Measurements from ENCODE around the gene KIAA1958.

KIAA1958 gene

DNA sequence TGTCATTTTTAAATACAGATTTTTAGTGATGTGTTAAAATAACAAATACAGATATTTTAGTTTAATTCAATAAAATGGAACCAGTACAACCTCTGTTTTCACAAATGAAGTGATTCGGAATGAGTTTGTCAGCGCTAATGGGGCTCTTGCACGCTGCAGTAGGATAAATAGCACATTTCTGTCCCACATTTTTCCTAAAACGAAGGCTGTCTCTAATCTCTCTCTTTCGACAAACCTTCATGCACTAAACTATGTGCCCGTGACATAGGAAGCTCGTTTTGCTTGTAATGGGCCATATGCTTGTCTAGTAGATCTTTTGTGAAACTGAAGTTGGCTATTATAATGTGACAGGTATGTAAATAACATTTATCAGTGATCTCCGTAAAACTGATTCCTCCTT is 130.7 kb downstream of the KIAA1958 start:
- H3K27ac ChIP-seq, result no peak overlapping the region
- DNase-seq, result no peak
- H3K36me3 ChIP-seq (replicated peaks), result no peaks in the 10 kb centered on the region
- H3K27me3 ChIP-seq (replicated peaks), result no peaks in the 10 kb centered on the region
- in situ Hi-C loops (cut with HindIII; ENCODE audit: low pct_ligation_motif_present, low sequenced_read_pairs), result no loop called here
- TF ChIP-seq, protein P1, sequence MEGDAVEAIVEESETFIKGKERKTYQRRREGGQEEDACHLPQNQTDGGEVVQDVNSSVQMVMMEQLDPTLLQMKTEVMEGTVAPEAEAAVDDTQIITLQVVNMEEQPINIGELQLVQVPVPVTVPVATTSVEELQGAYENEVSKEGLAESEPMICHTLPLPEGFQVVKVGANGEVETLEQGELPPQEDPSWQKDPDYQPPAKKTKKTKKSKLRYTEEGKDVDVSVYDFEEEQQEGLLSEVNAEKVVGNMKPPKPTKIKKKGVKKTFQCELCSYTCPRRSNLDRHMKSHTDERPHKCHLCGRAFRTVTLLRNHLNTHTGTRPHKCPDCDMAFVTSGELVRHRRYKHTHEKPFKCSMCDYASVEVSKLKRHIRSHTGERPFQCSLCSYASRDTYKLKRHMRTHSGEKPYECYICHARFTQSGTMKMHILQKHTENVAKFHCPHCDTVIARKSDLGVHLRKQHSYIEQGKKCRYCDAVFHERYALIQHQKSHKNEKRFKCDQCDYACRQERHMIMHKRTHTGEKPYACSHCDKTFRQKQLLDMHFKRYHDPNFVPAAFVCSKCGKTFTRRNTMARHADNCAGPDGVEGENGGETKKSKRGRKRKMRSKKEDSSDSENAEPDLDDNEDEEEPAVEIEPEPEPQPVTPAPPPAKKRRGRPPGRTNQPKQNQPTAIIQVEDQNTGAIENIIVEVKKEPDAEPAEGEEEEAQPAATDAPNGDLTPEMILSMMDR (IDR thresholded peaks at IDR 0.05; ENCODE audit: low read depth, low read length, missing control alignments), result no peak
- H3K4me3 ChIP-seq (ENCODE audit: low read depth, low read length), result no peak overlapping the region

GRCh38 chr9:112618385-112619009 is 131.9 kb downstream of the KIAA1958 start:
- no peak overlapping the region for H3K27ac ChIP-seq
- no peaks in the 10 kb centered on the region for H3K27me3 ChIP-seq (replicated peaks)
- H3K4me3 ChIP-seq (ENCODE audit: low read depth, low read length), result no peak overlapping the region
- no peaks in the 10 kb centered on the region for H3K36me3 ChIP-seq (replicated peaks)
- in situ Hi-C loops (cut with HindIII; ENCODE audit: low pct_ligation_motif_present, low sequenced_read_pairs), result no loop called here
- no peak for DNase-seq
- TF ChIP-seq, protein P1 (IDR thresholded peaks at IDR 0.05; ENCODE audit: low read depth, low read length, missing control alignments), result no peak

- no peak overlapping the region for H3K4me3 ChIP-seq (ENCODE audit: low read depth, low read length)
- H3K27me3 ChIP-seq (replicated peaks), result no peaks in the 10 kb centered on the region
- H3K27ac ChIP-seq, result no peak overlapping the region
- H3K36me3 ChIP-seq (replicated peaks), result no peaks in the 10 kb centered on the region
- DNase-seq, result no peak
- in situ Hi-C loops (cut with HindIII; ENCODE audit: low pct_ligation_motif_present, low sequenced_read_pairs), result no loop called here
- TF ChIP-seq, protein P1 (IDR thresholded peaks at IDR 0.05; ENCODE audit: low read depth, low read length, missing control alignments), result no peak
Measured at GRCh38 chr9:112620388-112620787, 133.8 kb downstream of the KIAA1958 start.

GRCh38 chr9:112621018-112621655 is 134.5 kb downstream of the KIAA1958 start:
- in situ Hi-C loops (cut with HindIII; ENCODE audit: low pct_ligation_motif_present, low sequenced_read_pairs), result no loop called here
- Histone ChIP-seq H3K4me3 (ENCODE audit: low read depth, low read length) (no peak overlapping the region), H3K27ac (no peak overlapping the region), H3K36me3 (replicated peaks) (no peaks in the 10 kb centered on the region), H3K27me3 (replicated peaks) (no peaks in the 10 kb centered on the region)
- TF ChIP-seq, protein P1 (IDR thresholded peaks at IDR 0.05; ENCODE audit: low read depth, low read length, missing control alignments), result no peak
- no peak for DNase-seq

DNA sequence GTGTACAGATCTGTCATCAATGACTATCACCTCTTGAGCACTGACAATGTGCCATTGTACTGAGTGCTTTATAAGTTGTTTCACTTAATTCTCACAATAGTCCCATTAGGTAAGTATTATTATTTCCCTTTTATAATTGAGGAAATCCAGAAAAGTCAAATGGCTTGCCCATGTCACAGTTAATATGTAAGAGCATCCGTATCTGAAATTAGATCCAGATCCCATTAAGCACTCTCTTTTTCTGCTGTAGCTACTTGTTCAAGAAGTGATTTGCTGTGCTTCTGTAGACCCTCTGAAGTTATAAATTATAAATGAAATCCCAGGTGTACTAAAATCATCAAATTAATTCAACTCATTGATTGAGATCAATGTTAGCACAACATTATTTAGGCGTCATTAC is 136.6 kb downstream of the KIAA1958 start:
- no peaks in the 10 kb centered on the region for H3K36me3 ChIP-seq (replicated peaks)
- DNase-seq, result no peak
- no peaks in the 10 kb centered on the region for H3K27me3 ChIP-seq (replicated peaks)
- TF ChIP-seq, protein P1 (IDR thresholded peaks at IDR 0.05; ENCODE audit: low read depth, low read length, missing control alignments), result no peak
- no peak overlapping the region for H3K4me3 ChIP-seq (ENCODE audit: low read depth, low read length)
- no peak overlapping the region for H3K27ac ChIP-seq
- in situ Hi-C loops (cut with HindIII; ENCODE audit: low pct_ligation_motif_present, low sequenced_read_pairs), result no loop called here

Data from brain microvascular endothelial cell (primary cell).